Kidney epithelial cell (primary cell): ENCODE measurements around the gene TAL1. TPM values are rescaled to one million over a fixed set of nuclear protein-coding genes. Genes with fewer than 3 reads are reported as not detected.

Source experiments
- DNase-seq: peaks from one replicate; pipeline ENCODE4 v3.0.0-alpha.2; 2010; ENCODE audit warnings: low read depth
- H3K27me3 ChIP-seq: 2 replicates; pipeline ENCODE4 v1.6.0; 2011; ENCODE audit warnings: low read length; ENCODE audit not compliant: control insufficient read depth, insufficient read depth
- H3K36me3 ChIP-seq: 2 replicates; pipeline ENCODE4 v1.5.1; 2011; ENCODE audit warnings: low read length; ENCODE audit not compliant: control insufficient read depth, insufficient read depth
- H3K4me3 ChIP-seq: 2 replicates; pipeline ENCODE4 v1.5.1; 2011; ENCODE audit warnings: low read depth, mild to moderate bottlenecking, control low read depth, low read length
- CTCF ChIP-seq: IDR thresholded peaks from 2 replicates; pipeline ENCODE4 v1.5.1; 2011; ENCODE audit warnings: mild to moderate bottlenecking, moderate library complexity, low read length, control low read depth, inconsistent platforms; ENCODE audit not compliant: insufficient read depth, poor library complexity, severe bottlenecking
- total RNA-seq: library from RNA; depleted of rRNA; stranded (reverse); fragments of >200 nt; gene quantifications from 2 replicates; pipeline ENCODE4 v1.2.3, GENCODE V29; 2015

The TAL1 gene
- total RNA-seq, 1 donor from 2014 or later, result 0.71 TPM

GRCh38 chr1:47174656-47175020, 57.4 kb downstream of the TAL1 start:
- H3K27me3 ChIP-seq, result no peaks in the 10 kb centered on the region
- no peak overlapping the region for H3K4me3 ChIP-seq
- TF ChIP-seq CTCF, result no peak
- no peaks in the 10 kb centered on the region for H3K36me3 ChIP-seq
- no peak for DNase-seq

- no peak for DNase-seq
- Histone ChIP-seq H3K27me3 (no peaks in the 10 kb centered on the region), H3K36me3 (no peaks in the 10 kb centered on the region), H3K4me3 (no peak overlapping the region)
- no peak for TF ChIP-seq CTCF
These were observed 59.2 kb downstream of the TAL1 start for GRCh38 chr1:47172782-47173181.

Other genes with a start within 250 kb of the TAL1 start
- gene CYP4X1, start 208.6 kb downstream of the TAL1 start, total RNA-seq, result 0.34 TPM in 1 of 2 replicates, not detected in the other
- gene CYP4Z1, start 165.0 kb downstream of the TAL1 start, total RNA-seq, result not detected in 2 replicates
- not detected in 2 replicates for gene CYP4A22, start 94.8 kb downstream of the TAL1 start, total RNA-seq
- 22.7 and 28.1 TPM in 2 replicates for gene PDZK1IP1, start 42.2 kb downstream of the TAL1 start, total RNA-seq
- 4.9 and 5.5 TPM in 2 replicates for gene STIL, start 81.9 kb upstream of the TAL1 start, total RNA-seq
- gene CMPK1, start 101.6 kb upstream of the TAL1 start, total RNA-seq, result 62.0 and 74.7 TPM in 2 replicates
- gene FOXE3, start 184.1 kb upstream of the TAL1 start, total RNA-seq, result not detected in 2 replicates
- gene FOXD2, start 205.8 kb upstream of the TAL1 start, total RNA-seq, result 0.21 and 0.96 TPM in 2 replicates